Measurements from ENCODE around the gene SKOR1.

GRCh38 chr15:67812241-67812644 lies 13.1 kb upstream of the SKOR1 start:
- TF ChIP-seq, protein P1, sequence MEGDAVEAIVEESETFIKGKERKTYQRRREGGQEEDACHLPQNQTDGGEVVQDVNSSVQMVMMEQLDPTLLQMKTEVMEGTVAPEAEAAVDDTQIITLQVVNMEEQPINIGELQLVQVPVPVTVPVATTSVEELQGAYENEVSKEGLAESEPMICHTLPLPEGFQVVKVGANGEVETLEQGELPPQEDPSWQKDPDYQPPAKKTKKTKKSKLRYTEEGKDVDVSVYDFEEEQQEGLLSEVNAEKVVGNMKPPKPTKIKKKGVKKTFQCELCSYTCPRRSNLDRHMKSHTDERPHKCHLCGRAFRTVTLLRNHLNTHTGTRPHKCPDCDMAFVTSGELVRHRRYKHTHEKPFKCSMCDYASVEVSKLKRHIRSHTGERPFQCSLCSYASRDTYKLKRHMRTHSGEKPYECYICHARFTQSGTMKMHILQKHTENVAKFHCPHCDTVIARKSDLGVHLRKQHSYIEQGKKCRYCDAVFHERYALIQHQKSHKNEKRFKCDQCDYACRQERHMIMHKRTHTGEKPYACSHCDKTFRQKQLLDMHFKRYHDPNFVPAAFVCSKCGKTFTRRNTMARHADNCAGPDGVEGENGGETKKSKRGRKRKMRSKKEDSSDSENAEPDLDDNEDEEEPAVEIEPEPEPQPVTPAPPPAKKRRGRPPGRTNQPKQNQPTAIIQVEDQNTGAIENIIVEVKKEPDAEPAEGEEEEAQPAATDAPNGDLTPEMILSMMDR (conservative IDR thresholded peaks at IDR 0.05 in 1 of 2, IDR thresholded peaks at IDR 0.05 in 1 of 2; ENCODE audit: low read depth in 1 of 2, low read length in 2 of 2): no peak
- no peak for TF ChIP-seq EZH2 (IDR thresholded peaks at IDR 0.05; ENCODE audit: low read length, missing control alignments)

Data from fibroblast of lung (primary cell).